Tibial nerve (tissue), 3 donors: Measurements from ENCODE around the gene CCDC92.

Experiments
- CTCF ChIP-seq, 5 experiments: fragments of 200-600 bp in 3 of 5; fragments of 450-650 bp in 2 of 5; sonication (generic) in 3 of 5; IDR thresholded peaks; one replicate each; pipeline ENCODE4 v1.5.1; 2016 to 2019; ENCODE audit warnings: antibody characterized with exemption in 5 of 5, mild to moderate bottlenecking in 3 of 5, moderate library complexity in 2 of 5
- POLR2A ChIP-seq, 2 donors: fragments of 450-650 bp; IDR thresholded peaks; one replicate each; pipeline ENCODE4 v1.6.1; 2017; ENCODE audit warnings: antibody characterized with exemption in 2 of 2, mild to moderate bottlenecking in 2 of 2, moderate library complexity in 2 of 2

GRCh38 chr12:123942911-123943648 is 29.6 kb downstream of the CCDC92 start:
- no peak for TF ChIP-seq CTCF (IDR thresholded peaks at IDR 0.05)
- TF ChIP-seq POLR2A (IDR thresholded peaks at IDR 0.05): no peak
